Ascending aorta (tissue), 2 donors: ENCODE data around the gene SRGAP1. TPM values are rescaled to one million over a fixed set of nuclear protein-coding genes. Genes with fewer than 3 reads are reported as not detected.

Experiments
- DNase-seq, 2 donors: peaks; one replicate each; pipeline ENCODE4 v3.0.0-alpha.2; 2019; ENCODE audit warnings: low spot score in 2 of 2
- H3K27ac ChIP-seq, 2 donors: fragments of 200-600 bp; sonication (generic); one replicate each; pipeline ENCODE4 v1.5.1; 2016 to 2017; ENCODE audit warnings: mild to moderate bottlenecking in 1 of 2
- H3K27me3 ChIP-seq: fragments of 200-600 bp; sonication (generic); one replicate; pipeline ENCODE4 v1.5.1; 2017
- H3K36me3 ChIP-seq, 2 donors: fragments of 200-600 bp; sonication (generic); one replicate each; pipeline ENCODE4 v1.5.1; 2016
- H3K4me1 ChIP-seq, 2 donors: fragments of 200-600 bp; sonication (generic); one replicate each; pipeline ENCODE4 v1.5.1; 2016 to 2017; ENCODE audit warnings: mild to moderate bottlenecking in 1 of 2
- H3K4me3 ChIP-seq, 2 donors: fragments of 200-600 bp; sonication (generic); one replicate each; pipeline ENCODE4 v1.5.1; 2016 to 2017; ENCODE audit warnings: mild to moderate bottlenecking in 1 of 2
- H3K9me3 ChIP-seq, 2 donors: fragments of 200-600 bp; sonication (generic); one replicate each; pipeline ENCODE4 v1.5.1; 2016
- intact Hi-C: fragments of 100-400 bp; cut with DNase I; formaldehyde crosslinking; loops from one replicate; pipeline ENCODE4 v1.15.1; 2023
- total RNA-seq: library from RNA; depleted of rRNA; stranded (reverse); fragments of >200 nt; gene quantifications from one replicate; pipeline ENCODE4 v1.1.0, GENCODE V29; 2016
- TF ChIP-seq, protein P1 (sequence below), 3 experiments: fragments of 200-600 bp in 2 of 3; fragments of 450-650 bp in 1 of 3; sonication (generic) in 2 of 3; IDR thresholded peaks; one replicate each; pipeline ENCODE4 v1.5.1; 2016 to 2019; ENCODE audit warnings: antibody characterized with exemption in 3 of 3, mild to moderate bottlenecking in 1 of 3, moderate library complexity in 1 of 3

The SRGAP1 gene
- total RNA-seq, 1 donor from 2014 or later = 5.5 TPM

DNA sequence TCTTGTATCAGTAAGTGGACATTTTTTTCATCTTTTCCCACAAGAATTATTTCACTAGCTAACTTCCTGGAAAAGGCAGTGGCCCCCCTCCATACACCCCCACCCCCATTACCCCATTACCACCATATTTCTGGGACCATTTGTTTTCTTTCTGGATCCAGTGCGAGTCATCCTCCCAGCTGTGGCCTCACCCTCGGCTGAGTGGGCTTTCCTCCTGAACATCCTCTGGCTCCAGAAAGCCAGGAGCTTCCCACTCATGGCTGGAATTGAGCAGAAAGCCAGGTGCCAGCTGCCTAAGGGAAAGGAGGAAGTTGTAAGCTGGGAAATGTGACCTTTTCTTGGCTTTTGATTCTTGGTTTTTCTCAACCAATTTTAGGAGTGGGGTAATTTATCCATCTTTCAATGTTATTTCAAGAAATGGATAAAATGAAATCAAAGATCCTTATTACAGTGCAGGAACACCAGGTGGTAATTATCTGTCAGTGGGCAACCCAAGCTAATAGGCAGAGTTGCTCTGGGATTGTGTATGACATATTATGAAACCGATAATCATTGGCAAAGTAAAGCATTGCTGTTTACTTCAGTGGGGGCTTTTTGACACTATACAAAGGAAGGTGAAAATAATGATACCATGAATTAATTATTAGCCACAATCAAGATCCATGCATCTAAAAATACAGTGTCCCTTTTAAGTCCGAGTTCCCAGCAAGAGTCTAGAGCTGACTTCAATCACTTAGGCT, 253.0 kb downstream of the SRGAP1 start:
- Histone ChIP-seq H3K4me1 (no peaks in the 10 kb centered on the region), H3K36me3 (no peaks in the 10 kb centered on the region), H3K27ac (no peak overlapping the region), H3K27me3 (no peaks in the 10 kb centered on the region), H3K9me3 (no peaks in the 10 kb centered on the region), H3K4me3 (no peak overlapping the region)
- intact Hi-C loops = no loop called here
- TF ChIP-seq, protein P1, sequence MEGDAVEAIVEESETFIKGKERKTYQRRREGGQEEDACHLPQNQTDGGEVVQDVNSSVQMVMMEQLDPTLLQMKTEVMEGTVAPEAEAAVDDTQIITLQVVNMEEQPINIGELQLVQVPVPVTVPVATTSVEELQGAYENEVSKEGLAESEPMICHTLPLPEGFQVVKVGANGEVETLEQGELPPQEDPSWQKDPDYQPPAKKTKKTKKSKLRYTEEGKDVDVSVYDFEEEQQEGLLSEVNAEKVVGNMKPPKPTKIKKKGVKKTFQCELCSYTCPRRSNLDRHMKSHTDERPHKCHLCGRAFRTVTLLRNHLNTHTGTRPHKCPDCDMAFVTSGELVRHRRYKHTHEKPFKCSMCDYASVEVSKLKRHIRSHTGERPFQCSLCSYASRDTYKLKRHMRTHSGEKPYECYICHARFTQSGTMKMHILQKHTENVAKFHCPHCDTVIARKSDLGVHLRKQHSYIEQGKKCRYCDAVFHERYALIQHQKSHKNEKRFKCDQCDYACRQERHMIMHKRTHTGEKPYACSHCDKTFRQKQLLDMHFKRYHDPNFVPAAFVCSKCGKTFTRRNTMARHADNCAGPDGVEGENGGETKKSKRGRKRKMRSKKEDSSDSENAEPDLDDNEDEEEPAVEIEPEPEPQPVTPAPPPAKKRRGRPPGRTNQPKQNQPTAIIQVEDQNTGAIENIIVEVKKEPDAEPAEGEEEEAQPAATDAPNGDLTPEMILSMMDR (IDR thresholded peaks at IDR 0.05) = no peak
- no peak for DNase-seq

DNA sequence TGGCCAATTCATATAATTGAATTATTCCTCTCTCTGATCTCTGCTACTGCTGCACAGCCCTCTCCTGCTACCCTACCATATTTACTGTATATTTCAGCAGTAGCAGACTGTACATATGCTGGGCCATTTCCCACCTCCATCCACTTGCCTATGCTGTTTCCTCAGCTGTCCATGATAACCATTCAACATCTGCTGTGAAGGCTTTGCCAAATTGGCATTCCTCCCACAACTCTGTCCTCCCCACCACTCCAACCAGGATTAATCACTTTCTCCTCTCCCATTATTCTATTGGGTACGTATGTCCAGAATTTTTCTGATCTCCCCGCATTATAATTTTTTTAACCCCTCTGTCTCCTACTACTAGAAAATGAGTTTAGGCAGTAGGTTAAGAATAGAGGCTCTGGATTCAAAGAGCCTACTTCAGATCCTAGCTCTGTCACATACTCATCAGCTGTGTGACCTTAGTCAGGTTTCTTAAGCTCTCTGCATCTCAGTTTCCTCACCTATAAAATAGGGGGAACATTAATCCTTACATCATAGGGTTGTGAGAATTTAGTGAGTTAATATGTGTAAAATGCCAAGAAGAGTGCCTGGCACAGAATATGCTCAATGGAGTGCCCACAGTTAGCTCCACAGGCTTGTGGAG, 254.3 kb downstream of the SRGAP1 start:
- TF ChIP-seq, protein P1 (IDR thresholded peaks at IDR 0.05) = no peak
- no peaks in the 10 kb centered on the region for H3K36me3 ChIP-seq
- H3K4me1 ChIP-seq = no peaks in the 10 kb centered on the region
- DNase-seq = no peak
- H3K27me3 ChIP-seq = no peaks in the 10 kb centered on the region
- no peak overlapping the region for H3K27ac ChIP-seq
- no peak overlapping the region for H3K4me3 ChIP-seq
- intact Hi-C loops = no loop called here
- H3K9me3 ChIP-seq = no peaks in the 10 kb centered on the region

DNA sequence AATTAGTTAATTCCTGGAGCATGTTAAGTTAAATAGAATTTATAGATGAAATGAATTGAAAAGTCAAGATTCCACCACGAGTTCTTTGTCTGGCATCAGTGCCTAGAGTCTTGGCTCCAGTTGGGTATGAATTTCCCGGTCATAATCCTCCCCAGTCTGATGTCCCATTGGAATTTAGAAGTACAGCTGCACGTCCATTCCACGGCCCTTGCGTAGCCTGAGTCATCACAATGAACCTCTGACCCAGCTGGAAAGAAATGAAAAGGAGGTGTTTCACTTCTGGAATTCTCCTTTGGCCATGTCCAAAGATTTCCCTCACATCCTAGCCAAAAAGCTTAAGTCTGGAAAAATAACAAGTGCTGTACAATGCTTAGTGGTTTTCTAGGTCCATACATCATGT, 254.9 kb downstream of the SRGAP1 start:
- Histone ChIP-seq H3K4me3 (no peak overlapping the region), H3K4me1 (no peaks in the 10 kb centered on the region), H3K36me3 (no peaks in the 10 kb centered on the region), H3K27ac (no peak overlapping the region), H3K9me3 (no peaks in the 10 kb centered on the region), H3K27me3 (no peaks in the 10 kb centered on the region)
- DNase-seq = no peak
- intact Hi-C loops = no loop called here
- TF ChIP-seq, protein P1 (IDR thresholded peaks at IDR 0.05) = no peak

DNA sequence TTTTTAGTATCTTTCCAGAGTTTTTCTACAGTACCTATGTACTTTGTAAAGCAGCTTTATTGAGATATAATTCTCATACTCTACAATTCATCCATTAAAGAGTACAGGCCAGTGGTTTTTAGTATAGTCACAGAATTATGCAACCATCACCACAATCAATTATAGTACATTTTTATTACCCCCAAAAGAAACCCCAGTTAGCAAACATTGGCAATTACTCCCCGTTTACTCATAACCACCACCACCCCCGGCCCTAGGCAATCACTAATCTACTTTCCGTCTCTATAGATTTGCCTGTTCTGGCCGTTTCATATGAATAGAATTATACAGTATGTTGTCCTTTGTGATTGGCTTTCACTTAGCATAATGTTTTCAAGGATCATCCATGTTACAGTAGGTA, 257.8 kb downstream of the SRGAP1 start:
- H3K27ac ChIP-seq = no peak overlapping the region
- intact Hi-C loops = no loop called here
- no peaks in the 10 kb centered on the region for H3K9me3 ChIP-seq
- DNase-seq = no peak
- no peak overlapping the region for H3K4me3 ChIP-seq
- TF ChIP-seq, protein P1 (IDR thresholded peaks at IDR 0.05) = no peak
- H3K36me3 ChIP-seq = no peaks in the 10 kb centered on the region
- no peaks in the 10 kb centered on the region for H3K27me3 ChIP-seq
- H3K4me1 ChIP-seq = no peaks in the 10 kb centered on the region

DNA sequence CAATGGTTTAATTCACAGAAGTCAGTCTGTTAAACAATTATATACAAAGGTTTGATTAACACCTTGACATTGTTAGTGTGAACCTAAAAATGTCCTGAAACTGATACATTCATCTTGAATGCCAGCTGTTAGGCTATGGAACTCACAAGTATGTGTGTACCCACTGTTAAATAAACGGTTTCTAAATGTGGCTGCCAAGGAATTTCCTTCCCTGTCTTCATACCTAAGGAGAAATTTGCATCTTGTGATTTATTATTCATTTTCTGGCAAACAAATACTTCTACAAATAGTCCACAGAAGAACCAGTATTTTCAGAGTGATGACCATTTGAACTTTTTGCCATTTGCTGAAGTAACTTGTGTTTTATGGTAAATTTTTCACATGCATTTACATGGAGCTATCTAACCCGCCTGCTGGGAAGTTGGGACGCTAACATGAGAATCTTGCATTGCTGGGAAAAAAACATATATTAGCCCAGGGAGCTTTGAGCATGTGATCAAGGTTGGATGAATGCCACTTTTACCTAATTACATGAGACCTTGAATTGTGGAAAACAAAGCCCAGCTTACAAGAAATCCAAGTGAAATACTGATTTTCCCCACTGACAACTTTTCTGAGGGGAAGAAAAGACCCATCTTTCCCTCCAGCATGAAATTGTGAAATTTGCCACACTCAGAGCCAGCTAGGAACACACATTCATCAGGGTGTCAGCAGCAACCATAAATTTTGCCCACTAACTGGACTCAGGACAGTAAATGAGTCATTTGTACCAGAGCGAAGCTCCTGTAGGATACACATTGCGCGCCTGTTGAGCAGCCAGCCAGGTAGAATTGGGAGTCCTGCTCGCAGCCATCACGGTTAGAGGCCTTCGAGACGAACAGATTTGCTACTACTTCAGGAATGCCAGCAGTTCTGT, 259.6 kb downstream of the SRGAP1 start:
- Histone ChIP-seq H3K27ac (no peak overlapping the region), H3K9me3 (no peaks in the 10 kb centered on the region), H3K27me3 (no peaks in the 10 kb centered on the region), H3K4me1 (no peaks in the 10 kb centered on the region), H3K4me3 (no peak overlapping the region), H3K36me3 (no peaks in the 10 kb centered on the region)
- no peak for DNase-seq
- intact Hi-C loops = no loop called here
- TF ChIP-seq, protein P1 (IDR thresholded peaks at IDR 0.05) = no peak
